Kidney capillary endothelial cell (primary cell): Measurements from ENCODE around the gene RAB43.
"Not testable (repeated sequence)": the region's sequence is repeated elsewhere in the genome, so short reads cannot be mapped to it uniquely, and the experiment has no call there.

Experiments used
- DNase-seq: peaks from one replicate; pipeline ENCODE4 v3.0.0-alpha.2; 2018; ENCODE audit warnings: low spot score

Gene RAB43

GRCh38 chr3:129121792-129122411 is at the start of gene RAB43:
RAB43 (minus strand) TSS chr3:129121804; CDS start chr3:129121489, 315 bp downstream.
- DNase-seq: peak; percentile 63

GRCh38 chr3:129166579-129167332 is 45.2 kb upstream of the RAB43 start:
- DNase-seq: no peak

- DNase-seq: not testable (repeated sequence)
Observed at GRCh38 chr3:129165594-129165993, 44.0 kb upstream of the RAB43 start.

GRCh38 chr3:129164500-129164899 is 42.9 kb upstream of the RAB43 start:
- DNase-seq: no peak

- no peak for DNase-seq
Observed at GRCh38 chr3:129162729-129163579, 41.4 kb upstream of the RAB43 start.

GRCh38 chr3:129161860-129162271 is 40.3 kb upstream of the RAB43 start:
- DNase-seq: no peak

- peak; percentile 97 for DNase-seq
Observed at GRCh38 chr3:129160891-129161859, 39.6 kb upstream of the RAB43 start, which contains the start of gene ISY1. ISY1 (minus strand) TSS chr3:129161063; CDS start chr3:129160975, 88 bp downstream.

- no peak for DNase-seq
Observed at GRCh38 chr3:129144786-129145185, 23.2 kb upstream of the RAB43 start.

- not testable (repeated sequence) for DNase-seq
Observed at GRCh38 chr3:129141011-129141410, 19.4 kb upstream of the RAB43 start.

GRCh38 chr3:129139911-129140310 is 18.3 kb upstream of the RAB43 start:
- DNase-seq: no peak

GRCh38 chr3:129136275-129136674 is 14.7 kb upstream of the RAB43 start:
- DNase-seq: not testable (repeated sequence)

- no peak for DNase-seq
Observed at GRCh38 chr3:129132097-129132866, 10.7 kb upstream of the RAB43 start.

- no peak for DNase-seq
Observed at GRCh38 chr3:129131465-129132088, 10.0 kb upstream of the RAB43 start.

- no peak for DNase-seq
Observed at GRCh38 chr3:129130291-129130813, 8.7 kb upstream of the RAB43 start.

- no peak for DNase-seq
Observed at GRCh38 chr3:129128357-129129155, 7.0 kb upstream of the RAB43 start.

GRCh38 chr3:129126726-129127280 is 5.2 kb upstream of the RAB43 start:
- DNase-seq: no peak

GRCh38 chr3:129123314-129124060 is 1.9 kb upstream of the RAB43 start:
- DNase-seq: no peak
